ENCODE data around the gene GPC3. TPM values are rescaled to one million over a fixed set of nuclear protein-coding genes. Genes with fewer than 3 reads are reported as not detected.

The GPC3 gene
- total and polyA plus RNA-seq, 2 experiments from 2014 or later = 171 to 323 TPM

DNA sequence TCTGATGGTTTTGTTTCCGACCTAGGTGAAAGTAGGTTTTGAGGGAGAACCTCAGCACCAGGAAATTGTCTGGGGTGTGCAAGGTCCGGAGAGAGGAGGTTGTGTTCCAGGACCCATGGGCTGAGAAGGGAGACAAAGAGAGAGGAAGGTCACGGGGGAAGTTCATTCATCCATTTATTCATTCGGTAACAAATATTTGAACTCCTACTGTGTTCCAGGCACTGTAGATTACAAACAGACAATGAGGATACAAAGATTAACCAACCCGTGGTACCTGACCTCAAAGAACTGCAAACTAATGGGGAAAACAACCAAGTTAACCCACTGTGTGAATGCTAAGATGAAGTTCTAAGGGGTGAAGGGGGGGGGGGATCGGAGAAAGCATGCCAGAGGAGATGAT lies 1.8 kb upstream of the GPC3 start:
- Histone ChIP-seq H3K27ac (no peak overlapping the region), H3K4me3 (no peak overlapping the region)

DNA sequence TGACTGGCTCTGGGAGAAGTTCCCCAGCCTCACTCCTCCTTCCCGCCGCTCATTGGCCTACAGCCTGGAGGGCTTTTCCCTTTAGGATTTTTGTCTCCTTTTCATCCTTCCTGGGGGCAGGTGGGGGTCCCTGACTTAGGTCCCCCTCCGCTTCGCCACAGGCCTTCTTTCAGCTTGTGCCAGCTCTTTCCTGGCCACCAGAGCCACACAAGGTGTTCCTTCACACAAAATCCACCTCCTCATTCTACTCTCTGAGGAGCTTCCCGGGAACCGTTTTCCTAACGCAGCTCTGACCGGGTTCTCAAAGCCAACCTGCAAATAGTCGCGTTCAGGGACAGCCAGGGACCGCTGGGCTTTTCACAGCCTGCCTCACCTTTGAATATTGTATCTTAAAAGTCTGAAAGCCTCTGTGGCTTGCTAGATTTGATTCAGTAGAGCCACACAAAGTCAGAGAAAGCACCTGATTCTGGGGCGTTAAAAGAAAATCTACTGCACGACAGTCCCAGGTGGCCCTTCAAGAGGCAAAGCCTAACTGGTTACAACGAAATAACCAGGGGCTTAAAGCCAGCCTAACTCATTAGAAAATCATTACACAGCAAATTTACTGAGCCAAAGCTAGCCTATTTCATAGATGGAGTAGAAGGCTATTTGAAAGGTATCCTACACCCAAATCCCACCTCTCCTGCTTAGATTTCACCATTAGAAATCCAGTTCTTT lies 731 bp upstream of the GPC3 start:
- Histone ChIP-seq H3K9me3 (ENCODE audit: low read depth) (no peaks in the 10 kb centered on the region), H3K4me1 (ENCODE audit: low read depth) (no peaks in the 10 kb centered on the region), H3K27me3 (peaks cover 7% of the 10 kb centered on the region), H3K36me3 (no peaks in the 10 kb centered on the region), H3K27ac (peak overlapping the region; percentile 17), H3K4me3 (peak overlapping the region; percentile 45)
- no peak for DNase-seq (ENCODE audit: low read depth in 1 of 2, low spot score in 1 of 2)
- TF ChIP-seq, protein P1, sequence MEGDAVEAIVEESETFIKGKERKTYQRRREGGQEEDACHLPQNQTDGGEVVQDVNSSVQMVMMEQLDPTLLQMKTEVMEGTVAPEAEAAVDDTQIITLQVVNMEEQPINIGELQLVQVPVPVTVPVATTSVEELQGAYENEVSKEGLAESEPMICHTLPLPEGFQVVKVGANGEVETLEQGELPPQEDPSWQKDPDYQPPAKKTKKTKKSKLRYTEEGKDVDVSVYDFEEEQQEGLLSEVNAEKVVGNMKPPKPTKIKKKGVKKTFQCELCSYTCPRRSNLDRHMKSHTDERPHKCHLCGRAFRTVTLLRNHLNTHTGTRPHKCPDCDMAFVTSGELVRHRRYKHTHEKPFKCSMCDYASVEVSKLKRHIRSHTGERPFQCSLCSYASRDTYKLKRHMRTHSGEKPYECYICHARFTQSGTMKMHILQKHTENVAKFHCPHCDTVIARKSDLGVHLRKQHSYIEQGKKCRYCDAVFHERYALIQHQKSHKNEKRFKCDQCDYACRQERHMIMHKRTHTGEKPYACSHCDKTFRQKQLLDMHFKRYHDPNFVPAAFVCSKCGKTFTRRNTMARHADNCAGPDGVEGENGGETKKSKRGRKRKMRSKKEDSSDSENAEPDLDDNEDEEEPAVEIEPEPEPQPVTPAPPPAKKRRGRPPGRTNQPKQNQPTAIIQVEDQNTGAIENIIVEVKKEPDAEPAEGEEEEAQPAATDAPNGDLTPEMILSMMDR (IDR thresholded peaks at IDR 0.05; ENCODE audit: low read depth, low read length) = no peak

More for the DNA sequence above, 1.8 kb upstream of the GPC3 start:
- no peak for DNase-seq (ENCODE audit: low read depth in 1 of 2, low spot score in 1 of 2)
- Histone ChIP-seq H3K9me3 (ENCODE audit: low read depth) (no peaks in the 10 kb centered on the region), H3K4me1 (ENCODE audit: low read depth) (no peaks in the 10 kb centered on the region), H3K36me3 (no peaks in the 10 kb centered on the region), H3K27me3 (peaks cover 7% of the 10 kb centered on the region)
- TF ChIP-seq, protein P1 (IDR thresholded peaks at IDR 0.05; ENCODE audit: low read depth, low read length) = no peak

DNA sequence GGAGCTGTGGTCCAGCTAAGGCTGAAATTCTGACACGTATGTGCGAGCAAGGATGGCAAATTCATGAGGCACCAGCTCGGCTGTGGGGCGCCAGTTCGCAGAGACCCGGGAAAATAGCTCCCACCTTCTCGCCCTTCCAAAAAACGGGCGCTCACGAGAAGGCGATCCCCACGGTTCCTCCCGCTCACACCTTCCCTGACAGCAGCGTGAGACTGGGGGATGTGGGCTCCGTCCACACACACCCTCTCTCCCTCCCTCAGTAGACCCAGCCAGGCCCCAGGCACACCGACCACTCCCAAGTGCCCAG lies 584 bp downstream of the GPC3 start:
- Histone ChIP-seq H3K27me3 (peaks cover 7% of the 10 kb centered on the region), H3K27ac (no peak overlapping the region), H3K4me1 (ENCODE audit: low read depth) (no peaks in the 10 kb centered on the region), H3K9me3 (ENCODE audit: low read depth) (no peaks in the 10 kb centered on the region), H3K4me3 (peak overlapping the region; percentile 45), H3K36me3 (no peaks in the 10 kb centered on the region)
- DNase-seq (ENCODE audit: low read depth in 1 of 2, low spot score in 1 of 2) = no peak
- TF ChIP-seq, protein P1 (IDR thresholded peaks at IDR 0.05; ENCODE audit: low read depth, low read length) = no peak

DNA sequence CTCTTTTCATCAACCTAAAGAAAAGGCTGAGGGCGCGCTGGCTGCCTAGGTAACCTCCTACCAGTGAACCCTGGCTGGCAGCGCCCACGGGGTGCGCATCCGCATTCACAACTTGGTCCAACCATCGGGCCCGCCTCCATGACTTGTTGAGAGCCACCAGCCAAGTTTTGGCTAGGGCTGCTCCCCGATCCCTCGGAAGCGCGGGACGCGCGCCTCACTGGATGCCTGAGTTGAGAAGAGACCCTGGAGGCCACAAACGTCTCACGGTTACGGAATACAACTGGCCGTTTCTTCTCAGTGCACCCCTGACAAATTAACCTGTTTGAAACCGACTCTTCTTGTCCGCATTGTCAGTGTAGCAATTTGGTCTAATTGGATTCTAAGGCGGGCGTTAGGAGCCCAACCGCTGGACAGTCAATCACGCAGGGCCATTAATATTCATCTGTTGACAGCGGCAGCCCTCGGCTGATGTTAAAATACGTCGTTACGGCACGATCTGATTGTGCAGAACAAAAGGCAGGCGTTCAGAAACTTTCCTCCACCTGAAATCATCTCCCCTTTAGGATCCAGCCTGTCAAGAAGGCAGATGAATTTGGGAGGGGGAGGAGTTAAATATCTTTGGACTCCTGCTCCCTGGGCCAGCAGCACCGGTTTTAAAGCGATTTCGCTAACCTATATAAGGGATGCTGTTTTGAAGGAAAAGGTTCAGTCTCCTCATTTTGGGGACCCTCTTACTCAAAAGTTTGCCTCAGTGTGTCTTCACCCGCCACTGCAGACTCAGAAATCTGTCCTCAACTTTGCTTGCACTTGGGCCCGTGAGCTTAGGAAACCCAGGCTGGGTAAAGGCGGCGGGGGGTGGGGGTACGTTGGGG lies 1.2 kb downstream of the GPC3 start:
- Histone ChIP-seq H3K4me1 (ENCODE audit: low read depth) (peaks cover 6% of the 10 kb centered on the region), H3K4me3 (peak overlapping the region; percentile 45), H3K27ac (no peak overlapping the region), H3K9me3 (ENCODE audit: low read depth) (no peaks in the 10 kb centered on the region), H3K27me3 (peaks cover 7% of the 10 kb centered on the region), H3K36me3 (no peaks in the 10 kb centered on the region)
- TF ChIP-seq, protein P1 (IDR thresholded peaks at IDR 0.05; ENCODE audit: low read depth, low read length) = no peak
- peak in 1 of 2 donors; percentile 28 for DNase-seq (ENCODE audit: low read depth in 1 of 2, low spot score in 1 of 2)

DNA sequence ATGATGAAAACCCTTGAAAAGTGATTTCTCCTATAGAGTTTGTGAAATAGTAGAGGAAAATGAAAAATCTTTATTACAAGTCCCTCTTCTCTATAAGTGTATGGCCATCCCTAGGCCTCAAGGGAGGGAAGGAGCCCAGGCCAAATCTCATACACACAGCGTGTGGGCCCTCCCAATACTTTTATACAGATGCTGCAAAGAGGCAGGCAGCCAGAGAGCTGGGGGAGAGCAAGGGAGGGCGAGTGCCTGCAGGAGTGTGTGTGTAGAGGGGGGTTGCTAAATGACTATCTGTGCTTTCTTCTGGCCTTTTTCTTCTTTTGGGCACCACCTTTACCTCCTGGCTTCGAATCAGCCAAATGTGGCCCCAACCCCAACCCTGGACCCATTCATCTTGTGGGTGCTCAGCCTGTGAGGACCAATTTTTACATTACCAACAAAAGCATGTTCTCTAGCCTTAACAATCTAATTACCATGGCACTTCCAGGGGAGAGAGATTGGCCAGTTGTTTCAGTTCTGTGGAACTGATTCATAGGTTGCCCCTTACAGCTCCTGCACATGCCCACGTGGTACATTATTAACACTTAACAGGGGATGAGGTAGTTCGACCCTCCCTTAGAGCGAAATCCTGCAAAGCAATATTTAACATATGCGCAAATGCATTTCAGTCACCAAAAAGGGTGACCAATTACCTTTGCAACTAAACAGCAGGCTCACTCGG lies 2.0 kb downstream of the GPC3 start:
- DNase-seq (ENCODE audit: low read depth in 1 of 2, low spot score in 1 of 2) = no peak
- no peaks in the 10 kb centered on the region for H3K9me3 ChIP-seq (ENCODE audit: low read depth)
- H3K27ac ChIP-seq = no peak overlapping the region
- H3K36me3 ChIP-seq = no peaks in the 10 kb centered on the region
- H3K4me1 ChIP-seq (ENCODE audit: low read depth) = peaks cover 14% of the 10 kb centered on the region
- TF ChIP-seq, protein P1 (IDR thresholded peaks at IDR 0.05; ENCODE audit: low read depth, low read length) = no peak
- H3K4me3 ChIP-seq = peak overlapping the region; percentile 45
- H3K27me3 ChIP-seq = peaks cover 7% of the 10 kb centered on the region
